Astrocyte of the hippocampus (primary cell): Measurements from ENCODE around the gene DYNC2LI1.
"Not testable (repeated sequence)": the region's sequence is repeated elsewhere in the genome, so short reads cannot be mapped to it uniquely, and the experiment has no call there.

ENCODE experiments used
- DNase-seq: peaks from one replicate; pipeline ENCODE4 v3.0.0; 2011; ENCODE audit warnings: low read depth, low spot score

The DYNC2LI1 gene

GRCh38 chr2:43773876-43774613, at the start of gene DYNC2LI1:
Gene DYNC2LI1 (plus strand): TSS chr2:43774039. CDS start chr2:43774139, 100 bp downstream.
- DNase-seq = peak; percentile 96

- DNase-seq = no peak
These were observed 48.9 kb upstream of the DYNC2LI1 start for GRCh38 chr2:43724728-43725526.

GRCh38 chr2:43725711-43726246, 48.1 kb upstream of the DYNC2LI1 start:
- DNase-seq = no peak

GRCh38 chr2:43726961-43727633, 46.7 kb upstream of the DYNC2LI1 start:
- DNase-seq = not testable (repeated sequence)

- no peak for DNase-seq
These were observed 46.2 kb upstream of the DYNC2LI1 start for GRCh38 chr2:43727634-43728014.

- no peak for DNase-seq
These were observed 44.2 kb upstream of the DYNC2LI1 start for GRCh38 chr2:43729491-43730174.

GRCh38 chr2:43731211-43731610, 42.6 kb upstream of the DYNC2LI1 start:
- DNase-seq = no peak

- DNase-seq = no peak
These were observed 37.2 kb upstream of the DYNC2LI1 start for GRCh38 chr2:43736637-43737036.

GRCh38 chr2:43737097-43737854, 36.6 kb upstream of the DYNC2LI1 start:
- DNase-seq = peak; percentile 88

GRCh38 chr2:43737855-43738254, 36.0 kb upstream of the DYNC2LI1 start:
- no peak for DNase-seq

GRCh38 chr2:43738257-43738656, 35.6 kb upstream of the DYNC2LI1 start:
- no peak for DNase-seq

GRCh38 chr2:43743706-43744105, 30.1 kb upstream of the DYNC2LI1 start:
- peak; percentile 15 for DNase-seq

GRCh38 chr2:43745457-43745856, 28.4 kb upstream of the DYNC2LI1 start:
- peak; percentile 89 for DNase-seq

GRCh38 chr2:43748333-43748732, 25.5 kb upstream of the DYNC2LI1 start:
- no peak for DNase-seq

GRCh38 chr2:43749583-43749982, 24.3 kb upstream of the DYNC2LI1 start:
- DNase-seq = peak; percentile 61

- DNase-seq = no peak
These were observed 22.3 kb upstream of the DYNC2LI1 start for GRCh38 chr2:43751476-43751990.

GRCh38 chr2:43752302-43752701, 21.5 kb upstream of the DYNC2LI1 start:
- DNase-seq = no peak

- no peak for DNase-seq
These were observed 19.7 kb upstream of the DYNC2LI1 start for GRCh38 chr2:43754180-43754579.

- DNase-seq = peak; percentile 65
These were observed 15.1 kb upstream of the DYNC2LI1 start for GRCh38 chr2:43758739-43759138.

GRCh38 chr2:43759195-43759594, 14.6 kb upstream of the DYNC2LI1 start:
- peak; percentile 80 for DNase-seq
